Lung (tissue), 12 donors: ENCODE data around the gene GRID1. TPM values are rescaled to one million over a fixed set of nuclear protein-coding genes. Genes with fewer than 3 reads are reported as not detected.

Experiments
- ATAC-seq: fragments of 200-7000 bp; cut with Tn5 transposase; one replicate; pipeline ENCODE4 v1.9.1; 2020; ENCODE audit warnings: moderate number of reproducible peaks; ENCODE audit not compliant: insufficient read depth, low FRiP score
- DNase-seq, 3 donors: peaks; one replicate each; pipeline ENCODE4 v3.0.0-alpha.2; 2013 to 2017
- H3K27ac ChIP-seq, 2 donors: one replicate each; pipeline ENCODE4 v1.5.1; 2013; ENCODE audit warnings: mild to moderate bottlenecking in 2 of 2, moderate library complexity in 2 of 2, control low read depth in 1 of 2, inconsistent platforms in 1 of 2, low read depth in 1 of 2, low read length in 1 of 2
- H3K27me3 ChIP-seq, 3 donors: one replicate each; pipeline ENCODE4 v1.5.1; 2013; ENCODE audit warnings: low read length in 2 of 3; ENCODE audit not compliant: control insufficient read depth in 3 of 3, insufficient read depth in 3 of 3
- H3K36me3 ChIP-seq, 4 donors: one replicate each; pipeline ENCODE4 v1.5.1; 2013; ENCODE audit warnings: low read length in 4 of 4, mild to moderate bottlenecking in 1 of 4, moderate library complexity in 1 of 4; ENCODE audit not compliant: control insufficient read depth in 4 of 4, insufficient read depth in 4 of 4
- H3K4me1 ChIP-seq, 5 donors: one replicate each; pipeline ENCODE4 v1.5.1; 2013; ENCODE audit warnings: low read length in 5 of 5, mild to moderate bottlenecking in 2 of 5, moderate library complexity in 1 of 5; ENCODE audit not compliant: control insufficient read depth in 5 of 5, insufficient read depth in 5 of 5
- H3K4me3 ChIP-seq: one replicate; pipeline ENCODE4 v1.5.1; 2013; ENCODE audit warnings: mild to moderate bottlenecking, control low read depth, moderate library complexity
- H3K9ac ChIP-seq, 2 donors: one replicate each; pipeline ENCODE4 v1.5.1; 2013; ENCODE audit warnings: low read length in 2 of 2, control low read depth in 1 of 2; ENCODE audit not compliant: insufficient read depth in 1 of 2
- H3K9me3 ChIP-seq, 4 donors: one replicate each; pipeline ENCODE4 v1.5.1; 2013; ENCODE audit warnings: low read length in 3 of 4, mild to moderate bottlenecking in 1 of 4, moderate library complexity in 1 of 4; ENCODE audit not compliant: control insufficient read depth in 4 of 4, insufficient read depth in 3 of 4
- WGBS, 2 donors: extraction: QIAGEN DNeasy Blood & Tissue Kit; methylation state at CpG; one replicate each; pipeline ENCODE4 v1.1.7; 2013; 5-methylcytosine and 5-hydroxymethylcytosine counted together
- polyA plus RNA-seq, 2 donors: library from polyadenylated mRNA; stranded (reverse); fragments of 200-250 nt; gene quantifications; one replicate each; pipeline ENCODE4 v1.2.1, GENCODE V29; 2013
- total RNA-seq, 2 donors: library from RNA; depleted of rRNA in 1 of 2; stranded (reverse); fragments of >200 nt in 1 of 2; gene quantifications; one replicate each; pipeline ENCODE4 v1.2.1, GENCODE V29; 2014 to 2021
- TF ChIP-seq, protein P1 (sequence below): IDR thresholded peaks from 2 replicates; pipeline ENCODE4 v1.5.1; 2012; ENCODE audit warnings: mild to moderate bottlenecking; ENCODE audit errors: control extremely low read depth, extremely low read depth
- donor health status: control.
- donor health status: control.
- donor health status: Bipolar disorder and iron deficiency.
- donor health status: healthy.
- donor health status: DM: yes; HTN: yes; CAD: no.

GRID1 gene
- total and polyA plus RNA-seq, 4 donors = 1.1 to 3.6 (median 2.2) TPM

DNA sequence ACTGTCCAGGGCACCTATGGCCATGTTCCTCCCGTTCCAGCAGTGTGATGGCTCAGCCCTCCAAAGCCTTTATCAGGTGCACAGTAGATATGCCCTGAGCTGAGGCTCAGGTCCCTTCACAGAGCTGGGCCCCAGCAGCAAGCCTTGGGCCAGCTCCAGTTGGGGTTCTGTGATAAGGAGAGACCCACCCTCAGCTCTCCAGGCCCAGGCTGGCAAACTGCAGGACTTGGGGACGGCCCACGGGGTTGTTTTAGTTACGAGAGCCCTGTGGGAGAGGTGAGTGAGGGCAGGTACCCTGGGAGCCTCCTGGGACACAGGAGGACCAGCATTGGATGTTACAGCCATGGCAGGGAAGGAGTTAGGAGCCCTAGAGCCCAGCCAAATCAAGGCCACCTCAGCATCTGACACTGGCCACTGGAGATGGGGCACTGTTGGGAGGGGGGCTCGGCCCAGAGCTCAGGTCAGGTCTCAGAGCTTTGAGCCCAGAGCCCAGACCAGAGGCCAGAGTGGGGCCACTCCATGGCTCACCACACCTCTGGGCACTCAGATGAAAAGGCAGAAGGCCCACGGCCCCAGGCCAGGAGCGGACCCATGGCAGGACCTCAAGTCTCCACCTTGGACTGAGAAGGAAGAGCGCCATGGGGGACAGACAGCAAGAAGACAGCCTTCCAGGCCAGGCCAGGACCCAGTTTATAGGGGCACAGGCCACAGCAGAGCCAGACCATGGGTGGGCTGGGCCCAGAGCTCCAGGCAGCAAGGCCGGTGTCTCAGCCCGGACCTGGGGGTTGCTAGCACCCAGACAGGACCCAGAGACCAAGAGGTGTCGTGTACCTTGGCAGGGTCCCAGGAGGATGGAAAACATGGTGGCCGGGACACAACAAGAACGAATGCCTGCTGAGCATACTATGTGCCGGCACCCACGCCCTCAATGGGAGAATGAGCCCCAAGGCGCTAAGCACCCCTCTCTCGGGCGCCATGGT is 12.8 kb downstream of the GRID1 start:
- WGBS, 2 donors = 91 to 97% methylated on average over 18 of the region's 18 CpGs
- Histone ChIP-seq H3K9me3 (peaks cover 0 to 11% (median 1%) of the 10 kb centered on the region in 4 donors), H3K9ac (no peak overlapping the region), H3K36me3 (no peaks in the 10 kb centered on the region), H3K27ac (no peak overlapping the region), H3K27me3 (peaks cover 0 to 2% (median 0%) of the 10 kb centered on the region in 3 donors), H3K4me1 (peaks cover 0 to 18% (median 4%) of the 10 kb centered on the region in 5 donors), H3K4me3 (no peak overlapping the region)
- no peak for ATAC-seq
- DNase-seq = no peak
- TF ChIP-seq, protein P1, sequence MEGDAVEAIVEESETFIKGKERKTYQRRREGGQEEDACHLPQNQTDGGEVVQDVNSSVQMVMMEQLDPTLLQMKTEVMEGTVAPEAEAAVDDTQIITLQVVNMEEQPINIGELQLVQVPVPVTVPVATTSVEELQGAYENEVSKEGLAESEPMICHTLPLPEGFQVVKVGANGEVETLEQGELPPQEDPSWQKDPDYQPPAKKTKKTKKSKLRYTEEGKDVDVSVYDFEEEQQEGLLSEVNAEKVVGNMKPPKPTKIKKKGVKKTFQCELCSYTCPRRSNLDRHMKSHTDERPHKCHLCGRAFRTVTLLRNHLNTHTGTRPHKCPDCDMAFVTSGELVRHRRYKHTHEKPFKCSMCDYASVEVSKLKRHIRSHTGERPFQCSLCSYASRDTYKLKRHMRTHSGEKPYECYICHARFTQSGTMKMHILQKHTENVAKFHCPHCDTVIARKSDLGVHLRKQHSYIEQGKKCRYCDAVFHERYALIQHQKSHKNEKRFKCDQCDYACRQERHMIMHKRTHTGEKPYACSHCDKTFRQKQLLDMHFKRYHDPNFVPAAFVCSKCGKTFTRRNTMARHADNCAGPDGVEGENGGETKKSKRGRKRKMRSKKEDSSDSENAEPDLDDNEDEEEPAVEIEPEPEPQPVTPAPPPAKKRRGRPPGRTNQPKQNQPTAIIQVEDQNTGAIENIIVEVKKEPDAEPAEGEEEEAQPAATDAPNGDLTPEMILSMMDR = no peak

DNA sequence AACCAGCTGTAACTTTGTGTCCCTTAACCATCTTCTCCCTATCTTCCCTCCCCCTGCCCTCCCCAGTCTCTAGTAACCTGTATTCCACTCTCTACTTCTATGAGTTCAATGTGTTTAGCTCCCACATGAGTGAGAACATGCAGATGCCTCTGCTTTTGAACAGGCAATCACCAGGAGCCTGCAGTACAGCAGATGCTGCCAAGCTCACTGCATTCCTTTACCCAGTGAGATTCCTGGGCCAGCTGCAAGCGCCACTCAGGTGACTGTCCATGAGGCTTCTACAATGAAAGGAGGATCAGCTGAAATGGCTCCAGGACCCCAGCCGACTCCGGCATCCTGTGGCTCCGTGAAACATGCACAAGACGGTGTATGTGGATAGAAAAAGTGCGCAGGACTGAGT is 15.7 kb downstream of the GRID1 start:
- no peak overlapping the region for H3K27ac ChIP-seq
- TF ChIP-seq, protein P1 = no peak
- ATAC-seq (no peak), DNase-seq (no peak)
- H3K9me3 ChIP-seq = peaks cover 0 to 8% (median 1%) of the 10 kb centered on the region in 4 donors
- no peak overlapping the region for H3K9ac ChIP-seq
- no peak overlapping the region for H3K4me3 ChIP-seq
- H3K27me3 ChIP-seq = peaks cover 0 to 2% (median 0%) of the 10 kb centered on the region in 3 donors
- no peaks in the 10 kb centered on the region for H3K36me3 ChIP-seq
- 81 to 82% methylated on average over 6 of the region's 6 CpGs for WGBS, 2 donors
- H3K4me1 ChIP-seq = peaks cover 0 to 11% (median 4%) of the 10 kb centered on the region in 5 donors

DNA sequence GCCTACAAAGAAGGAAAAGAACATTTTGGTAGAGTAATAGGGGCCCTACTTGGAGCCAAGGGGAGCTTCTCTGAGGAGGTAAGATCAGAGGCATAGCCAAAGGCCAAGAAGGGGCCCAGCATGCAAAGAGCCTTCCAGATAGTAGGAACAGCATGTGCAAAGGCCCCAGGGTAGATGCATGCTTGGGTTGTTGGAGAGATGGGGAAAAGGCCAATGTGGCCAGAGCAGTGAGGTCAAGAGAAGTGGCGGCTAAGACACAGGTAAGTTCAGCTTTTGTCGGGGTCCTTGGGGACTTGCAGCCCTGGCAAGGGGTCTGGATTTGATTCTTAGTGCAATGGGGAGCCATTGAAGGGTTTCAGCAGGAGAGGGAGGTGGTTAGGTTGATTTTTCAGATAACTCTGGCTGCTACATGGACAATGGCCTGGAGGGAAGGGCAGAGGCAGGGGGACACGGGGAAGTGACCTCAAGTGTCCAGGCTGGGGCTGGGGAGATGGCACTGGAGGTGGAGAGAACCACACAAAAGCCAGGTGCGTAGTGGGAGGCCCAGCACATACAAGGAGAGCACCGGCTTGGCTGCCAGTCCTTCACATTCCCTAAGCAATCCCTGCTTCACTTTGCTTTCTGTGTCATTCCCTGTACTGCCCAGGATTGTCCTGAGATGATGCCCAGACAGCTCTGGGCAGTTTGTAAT is 16.5 kb downstream of the GRID1 start:
- 77 to 91% methylated on average over 5 of the region's 5 CpGs for WGBS, 2 donors
- peaks cover 0 to 2% (median 0%) of the 10 kb centered on the region in 3 donors for H3K27me3 ChIP-seq
- H3K9ac ChIP-seq = no peak overlapping the region
- peaks cover 0 to 16% (median 1%) of the 10 kb centered on the region in 5 donors for H3K4me1 ChIP-seq
- no peak overlapping the region for H3K4me3 ChIP-seq
- no peak for DNase-seq
- H3K9me3 ChIP-seq = peaks cover 0 to 8% (median 1%) of the 10 kb centered on the region in 4 donors
- no peaks in the 10 kb centered on the region for H3K36me3 ChIP-seq
- TF ChIP-seq, protein P1 = no peak
- H3K27ac ChIP-seq = no peak overlapping the region
- no peak for ATAC-seq
